ENCODE data around the gene EIF2S3. TPM values are rescaled to one million over a fixed set of nuclear protein-coding genes. Genes with fewer than 3 reads are reported as not detected.

EIF2S3 gene
- total and polyA plus RNA-seq, 2 experiments from 2014 or later = 70.4 to 347 TPM

DNA sequence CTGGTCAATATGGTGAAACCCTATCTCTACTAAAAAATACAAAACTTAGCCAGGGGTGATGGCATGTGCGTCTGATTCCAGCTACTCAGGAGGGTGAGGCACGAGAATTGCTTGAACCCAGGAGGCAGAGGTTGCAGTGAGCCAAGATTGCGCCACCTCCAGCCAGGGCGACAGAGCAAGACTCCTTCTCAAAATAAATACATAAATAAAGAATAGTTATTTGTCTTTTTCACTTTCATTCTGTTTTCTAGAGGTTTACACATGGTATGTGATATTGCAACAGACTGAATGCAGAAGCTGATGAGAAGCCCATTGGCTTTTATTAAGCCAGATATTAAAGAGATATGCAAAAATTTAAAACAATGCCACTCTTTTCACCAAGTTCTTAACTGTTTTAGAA is 35.9 kb upstream of the EIF2S3 start:
- Histone ChIP-seq H4K20me1 (ENCODE audit: insufficient read depth, poor library complexity, severe bottlenecking) (peaks cover 67% of the 10 kb centered on the region), H3K9me2 (replicated peaks; ENCODE audit: insufficient read depth) (no peaks in the 10 kb centered on the region), H3K4me2 (no peak overlapping the region), H3K4me3 (no peak overlapping the region), H3K9me3 (ENCODE audit: low read depth) (no peaks in the 10 kb centered on the region), H3K4me1 (ENCODE audit: insufficient read depth) (peaks cover 26% of the 10 kb centered on the region), H3K36me3 (replicated peaks; ENCODE audit: insufficient read depth, low read depth) (no peaks in the 10 kb centered on the region), H3K27ac (no peak overlapping the region), H3K27me3 (no peaks in the 10 kb centered on the region), H2AFZ (no peak overlapping the region), H3K79me2 (peaks cover 100% of the 10 kb centered on the region)
- DNase-seq (ENCODE audit: low spot score) = no peak
- TF ChIP-seq CTCF (IDR thresholded peaks at IDR 0.05; ENCODE audit: poor library complexity) = no peak
- TF ChIP-seq EZH2 (IDR thresholded peaks at IDR 0.05; ENCODE audit: borderline replicate concordance) = no peak
- TF ChIP-seq EZH2phosphoT487 (IDR thresholded peaks at IDR 0.05; ENCODE audit: low read depth, severe bottlenecking, unreplicated experiment) = no peak
- WGBS (ENCODE audit: low lambda C conversion rate, missing lambda C conversion rate) = 91% methylated on average over 4 of the region's 4 CpGs

DNA sequence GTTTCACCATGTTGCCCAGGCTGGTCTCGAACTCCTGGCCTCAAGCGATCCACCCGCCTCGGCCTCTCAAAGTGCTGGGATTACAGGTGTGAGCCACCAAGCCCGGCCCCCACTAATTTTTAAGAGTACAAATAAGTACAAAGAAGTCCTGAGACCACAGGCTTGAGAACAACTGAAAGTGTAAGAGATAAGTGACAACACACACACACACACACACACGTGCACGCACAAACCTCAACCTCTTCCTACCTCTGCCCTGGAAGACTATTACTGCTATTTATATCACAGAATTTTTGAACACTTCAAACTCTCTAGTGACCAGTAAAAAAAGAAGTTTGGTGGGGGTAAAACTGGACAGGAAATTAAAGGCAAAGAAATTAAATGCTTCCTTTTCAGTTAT is 35.3 kb upstream of the EIF2S3 start:
- peaks cover 21% of the 10 kb centered on the region for H3K4me1 ChIP-seq (ENCODE audit: insufficient read depth)
- TF ChIP-seq EZH2phosphoT487 (IDR thresholded peaks at IDR 0.05; ENCODE audit: low read depth, severe bottlenecking, unreplicated experiment) = no peak
- no peak for TF ChIP-seq CTCF (IDR thresholded peaks at IDR 0.05; ENCODE audit: poor library complexity)
- TF ChIP-seq EZH2 (IDR thresholded peaks at IDR 0.05; ENCODE audit: borderline replicate concordance) = no peak
- H2AFZ ChIP-seq = no peak overlapping the region

DNA sequence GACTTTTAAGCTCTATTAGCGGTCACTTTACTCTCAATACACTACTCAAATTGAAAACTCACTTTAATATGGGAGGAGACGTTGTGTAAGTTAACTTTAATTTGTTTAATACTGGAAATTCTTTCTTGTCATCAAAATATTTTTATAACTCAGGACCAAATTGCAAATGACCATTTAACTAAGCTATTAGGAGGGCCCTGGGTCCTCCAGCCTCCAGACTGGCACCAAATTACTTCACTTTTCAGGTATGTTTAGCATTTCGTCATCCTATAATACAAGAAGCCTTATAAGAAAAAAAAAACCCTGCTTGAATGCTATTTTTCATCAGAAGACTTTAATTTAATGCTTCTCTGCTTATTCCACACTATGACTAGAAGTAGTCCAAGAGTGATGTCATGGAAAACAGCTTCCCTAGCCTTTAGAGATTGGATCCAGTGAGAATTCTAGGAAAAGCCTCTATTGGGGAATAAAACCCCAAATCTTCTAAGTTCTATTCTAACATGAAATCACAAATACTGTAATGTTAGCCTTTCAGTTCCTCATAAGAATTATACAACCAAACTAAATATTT is 34.4 kb upstream of the EIF2S3 start:
- Histone ChIP-seq H3K9me3 (ENCODE audit: low read depth) (no peaks in the 10 kb centered on the region), H4K20me1 (ENCODE audit: insufficient read depth, poor library complexity, severe bottlenecking) (peaks cover 55% of the 10 kb centered on the region), H3K4me1 (ENCODE audit: insufficient read depth) (peaks cover 12% of the 10 kb centered on the region), H2AFZ (no peak overlapping the region), H3K9me2 (replicated peaks; ENCODE audit: insufficient read depth) (no peaks in the 10 kb centered on the region), H3K27ac (peak overlapping the region; percentile 17), H3K27me3 (no peaks in the 10 kb centered on the region), H3K4me2 (peak overlapping the region; percentile 38), H3K79me2 (peaks cover 95% of the 10 kb centered on the region), H3K36me3 (replicated peaks; ENCODE audit: insufficient read depth, low read depth) (no peaks in the 10 kb centered on the region), H3K4me3 (no peak overlapping the region)
- TF ChIP-seq EZH2 (IDR thresholded peaks at IDR 0.05; ENCODE audit: borderline replicate concordance) = no peak
- no peak for TF ChIP-seq CTCF (IDR thresholded peaks at IDR 0.05; ENCODE audit: poor library complexity)
- no peak for TF ChIP-seq EZH2phosphoT487 (IDR thresholded peaks at IDR 0.05; ENCODE audit: low read depth, severe bottlenecking, unreplicated experiment)
- no peak for DNase-seq (ENCODE audit: low spot score)
- WGBS (ENCODE audit: low lambda C conversion rate, missing lambda C conversion rate) = 80% methylated on average over 3 of the region's 3 CpGs

More for the DNA sequence above, 35.3 kb upstream of the EIF2S3 start:
- Histone ChIP-seq H3K27me3 (no peaks in the 10 kb centered on the region), H3K9me2 (replicated peaks; ENCODE audit: insufficient read depth) (no peaks in the 10 kb centered on the region), H3K4me2 (peak overlapping the region; percentile 38), H3K36me3 (replicated peaks; ENCODE audit: insufficient read depth, low read depth) (no peaks in the 10 kb centered on the region), H3K9me3 (ENCODE audit: low read depth) (no peaks in the 10 kb centered on the region), H3K4me3 (no peak overlapping the region), H4K20me1 (ENCODE audit: insufficient read depth, poor library complexity, severe bottlenecking) (peaks cover 64% of the 10 kb centered on the region), H3K79me2 (peaks cover 100% of the 10 kb centered on the region), H3K27ac (no peak overlapping the region)
- 98% methylated on average over 7 of the region's 7 CpGs for WGBS (ENCODE audit: low lambda C conversion rate, missing lambda C conversion rate)
- no peak for DNase-seq (ENCODE audit: low spot score)
